Activated CD4-positive, alpha-beta T cell treated with anti-CD3 and anti-CD28 coated beads, Interleukin-2, amount 50 U/mL, for 4 hours (primary cell): Measurements from ENCODE around the gene MLST8.
"Not testable (repeated sequence)": the region's sequence is repeated elsewhere in the genome, so short reads cannot be mapped to it uniquely, and the experiment has no call there.

Experiments used
- DNase-seq, 2 experiments: peaks; one replicate each; pipeline ENCODE4 v3.0.0-alpha.2; 2020

The MLST8 gene

GRCh38 chr16:2232094-2232990 is 27.1 kb downstream of the MLST8 start:
- DNase-seq = no peak

- DNase-seq = no peak
Observed at GRCh38 chr16:2233046-2233775, 28.0 kb downstream of the MLST8 start.

GRCh38 chr16:2233872-2234812 is 28.9 kb downstream of the MLST8 start:
- DNase-seq = no peak

GRCh38 chr16:2234813-2235170 is 29.5 kb downstream of the MLST8 start:
- no peak for DNase-seq

- no peak for DNase-seq
Observed at GRCh38 chr16:2235234-2235651, 30.0 kb downstream of the MLST8 start.

GRCh38 chr16:2235695-2236336 is 30.6 kb downstream of the MLST8 start:
- no peak for DNase-seq

- no peak for DNase-seq
Observed at GRCh38 chr16:2236337-2237101, 31.3 kb downstream of the MLST8 start, which contains the start of gene DNASE1L2. TSS of gene DNASE1L2 (plus strand) at chr16:2236444. CDS start at chr16:2236817, 373 bp downstream.

- DNase-seq = no peak
Observed at GRCh38 chr16:2237102-2237482, 31.8 kb downstream of the MLST8 start.

- no peak for DNase-seq
Observed at GRCh38 chr16:2237493-2238149, 32.4 kb downstream of the MLST8 start.

GRCh38 chr16:2238150-2238837 is 33.0 kb downstream of the MLST8 start:
- no peak for DNase-seq

- DNase-seq = no peak
Observed at GRCh38 chr16:2238838-2239675, 33.8 kb downstream of the MLST8 start.

GRCh38 chr16:2240331-2240730 is 35.1 kb downstream of the MLST8 start:
- not testable (repeated sequence) for DNase-seq

GRCh38 chr16:2242598-2242997 is 37.3 kb downstream of the MLST8 start:
- DNase-seq = no peak

- no peak for DNase-seq
Observed at GRCh38 chr16:2243031-2243528, 37.8 kb downstream of the MLST8 start.

- no peak for DNase-seq
Observed at GRCh38 chr16:2243781-2244180, 38.5 kb downstream of the MLST8 start.

GRCh38 chr16:2244301-2244700 is 39.0 kb downstream of the MLST8 start:
- no peak for DNase-seq

GRCh38 chr16:2244926-2245795 is 39.9 kb downstream of the MLST8 start:
- no peak for DNase-seq

GRCh38 chr16:2246301-2246885 is 41.1 kb downstream of the MLST8 start:
- no peak for DNase-seq
